GM12801 (cell line): Measurements from ENCODE around the gene DDX18.

ENCODE experiments used
- TF ChIP-seq, protein P1 (sequence below): IDR thresholded peaks from one replicate; pipeline ENCODE4 v1.5.1; 2011; ENCODE audit warnings: control low read depth; ENCODE audit not compliant: insufficient read length; ENCODE audit errors: extremely low read depth

The DDX18 gene

GRCh38 chr2:117845304-117845703 lies 30.8 kb downstream of the DDX18 start:
- TF ChIP-seq, protein P1, sequence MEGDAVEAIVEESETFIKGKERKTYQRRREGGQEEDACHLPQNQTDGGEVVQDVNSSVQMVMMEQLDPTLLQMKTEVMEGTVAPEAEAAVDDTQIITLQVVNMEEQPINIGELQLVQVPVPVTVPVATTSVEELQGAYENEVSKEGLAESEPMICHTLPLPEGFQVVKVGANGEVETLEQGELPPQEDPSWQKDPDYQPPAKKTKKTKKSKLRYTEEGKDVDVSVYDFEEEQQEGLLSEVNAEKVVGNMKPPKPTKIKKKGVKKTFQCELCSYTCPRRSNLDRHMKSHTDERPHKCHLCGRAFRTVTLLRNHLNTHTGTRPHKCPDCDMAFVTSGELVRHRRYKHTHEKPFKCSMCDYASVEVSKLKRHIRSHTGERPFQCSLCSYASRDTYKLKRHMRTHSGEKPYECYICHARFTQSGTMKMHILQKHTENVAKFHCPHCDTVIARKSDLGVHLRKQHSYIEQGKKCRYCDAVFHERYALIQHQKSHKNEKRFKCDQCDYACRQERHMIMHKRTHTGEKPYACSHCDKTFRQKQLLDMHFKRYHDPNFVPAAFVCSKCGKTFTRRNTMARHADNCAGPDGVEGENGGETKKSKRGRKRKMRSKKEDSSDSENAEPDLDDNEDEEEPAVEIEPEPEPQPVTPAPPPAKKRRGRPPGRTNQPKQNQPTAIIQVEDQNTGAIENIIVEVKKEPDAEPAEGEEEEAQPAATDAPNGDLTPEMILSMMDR = no peak

DNA sequence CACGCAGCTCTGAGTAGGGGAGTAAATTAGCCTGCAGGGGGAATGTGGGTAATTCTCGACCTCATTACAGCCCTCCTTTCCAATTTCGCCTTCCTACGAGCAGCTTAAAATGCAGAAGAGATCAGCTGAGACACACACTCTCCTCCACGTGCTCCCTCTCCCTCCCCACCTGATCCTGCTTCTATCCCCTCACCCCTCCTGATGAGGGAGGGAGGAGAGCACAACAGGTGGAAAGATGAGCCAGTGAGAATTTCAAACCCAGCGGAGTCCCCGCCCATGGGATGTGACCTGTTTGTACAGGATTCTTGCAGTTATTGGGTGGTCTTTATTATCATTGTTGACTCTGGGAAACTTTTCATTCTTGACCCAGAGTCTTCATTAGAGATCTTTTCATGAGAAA lies 35.5 kb downstream of the DDX18 start:
- TF ChIP-seq, protein P1 = no peak

GRCh38 chr2:117850461-117850860 lies 36.0 kb downstream of the DDX18 start:
- TF ChIP-seq, protein P1 = no peak

DNA sequence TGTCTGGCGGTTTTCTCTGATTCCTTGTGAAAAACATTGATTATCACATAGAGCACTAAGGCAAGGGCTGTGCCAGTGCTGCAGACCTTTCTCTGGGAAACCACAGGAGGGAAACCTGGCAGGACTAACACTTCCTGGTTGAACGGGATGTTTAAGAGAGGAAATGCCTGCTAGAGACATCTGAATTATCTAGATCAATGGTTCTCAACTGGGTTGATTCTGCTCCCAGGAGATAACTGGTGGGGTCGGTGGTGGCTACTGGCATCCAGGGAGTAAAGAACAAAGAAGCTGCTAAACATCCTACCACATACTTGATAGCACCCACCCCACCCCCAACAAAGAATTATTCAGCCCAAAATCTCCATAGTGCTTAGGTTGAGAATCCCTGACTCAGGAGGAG lies 37.5 kb downstream of the DDX18 start:
- TF ChIP-seq, protein P1 = no peak

- TF ChIP-seq, protein P1 = no peak
These were observed 38.8 kb downstream of the DDX18 start for GRCh38 chr2:117853316-117853715.

DNA sequence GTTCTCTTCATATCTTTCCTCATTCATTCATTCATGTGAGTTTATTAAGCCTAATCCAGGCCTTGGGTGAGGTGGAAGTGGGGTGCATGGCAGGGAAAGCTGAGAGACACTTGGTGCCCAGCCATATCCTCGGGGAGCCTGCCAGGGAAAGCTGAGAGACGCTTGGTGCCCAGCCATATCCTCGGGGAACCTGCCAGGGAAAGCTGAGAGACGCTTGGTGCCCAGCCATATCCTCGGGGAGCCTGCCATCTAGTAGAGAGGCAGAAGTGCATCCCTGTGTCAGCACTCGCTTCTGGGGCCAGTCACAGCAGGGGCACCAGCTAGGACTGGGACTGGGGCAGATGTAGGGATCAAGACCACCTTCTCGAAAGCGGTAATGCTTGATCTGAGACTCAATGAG lies 39.4 kb downstream of the DDX18 start:
- TF ChIP-seq, protein P1 = no peak

GRCh38 chr2:117854610-117855009 lies 40.1 kb downstream of the DDX18 start:
- TF ChIP-seq, protein P1 = no peak

DNA sequence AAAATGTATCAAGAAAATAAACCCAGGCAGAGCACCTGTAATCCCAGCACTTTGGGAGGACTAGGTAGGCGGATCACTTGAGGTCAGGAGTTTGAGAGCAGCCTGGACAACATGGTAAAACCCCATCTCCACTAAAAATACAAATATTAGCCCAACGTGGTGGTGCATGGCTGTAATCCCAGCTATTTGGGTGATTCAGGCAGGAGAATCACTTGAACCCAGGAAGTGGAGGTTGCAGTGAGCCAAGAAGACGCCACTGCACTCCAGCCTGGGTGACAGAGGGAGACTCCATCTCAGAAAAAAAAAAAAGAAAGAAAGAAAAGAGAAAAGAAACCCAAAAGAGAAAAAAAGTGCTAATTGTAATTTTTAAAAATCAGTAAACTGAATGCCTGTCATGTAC lies 41.4 kb downstream of the DDX18 start:
- TF ChIP-seq, protein P1 = no peak
